GM19328 (cell line): ENCODE data around the gene TMC8.
"Not testable (repeated sequence)": the region's sequence is repeated elsewhere in the genome, so short reads cannot be mapped to it uniquely, and the experiment has no call there.

ENCODE experiments used
- ATAC-seq: cut with Tn5 transposase; IDR thresholded peaks from one replicate; pipeline ENCODE4 v1.9.1; 2021; ENCODE audit warnings: mild to moderate bottlenecking, moderate library complexity; ENCODE audit not compliant: unreplicated experiment

Gene TMC8

DNA sequence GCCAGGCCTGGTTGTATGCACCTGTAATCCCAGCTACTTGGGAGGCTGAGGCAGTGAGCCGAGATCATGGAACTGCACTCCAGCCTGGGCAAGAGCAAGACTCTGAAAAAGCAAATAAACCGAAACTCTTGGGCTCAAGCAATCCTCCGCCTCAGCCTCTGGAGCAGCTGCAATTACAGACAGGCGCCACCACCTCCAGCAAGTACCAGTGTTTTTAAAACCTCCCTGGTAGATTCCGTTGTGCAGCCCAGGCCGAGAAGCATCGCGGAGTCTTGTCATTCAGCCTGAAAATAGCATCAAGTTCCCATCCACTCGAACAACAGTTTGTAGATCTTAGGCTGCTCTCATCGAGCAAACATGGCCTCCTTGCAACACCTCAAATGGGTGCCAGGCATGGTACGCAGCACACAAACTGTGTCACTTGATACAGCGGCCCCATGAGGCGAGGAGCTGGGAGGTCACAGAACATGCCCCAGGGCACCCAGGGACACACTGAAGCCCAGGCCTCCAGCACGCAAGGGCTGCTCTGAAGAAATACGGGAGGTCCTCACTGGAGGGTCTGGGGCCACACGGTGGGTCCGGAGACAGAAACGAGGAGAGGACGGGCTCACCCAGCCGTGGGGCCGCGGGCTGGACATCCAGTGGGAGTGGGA lies 20.1 kb upstream of the TMC8 start:
- ATAC-seq = no peak

- ATAC-seq = no peak
Measured at GRCh38 chr17:78111016-78111726, 19.4 kb upstream of the TMC8 start.

DNA sequence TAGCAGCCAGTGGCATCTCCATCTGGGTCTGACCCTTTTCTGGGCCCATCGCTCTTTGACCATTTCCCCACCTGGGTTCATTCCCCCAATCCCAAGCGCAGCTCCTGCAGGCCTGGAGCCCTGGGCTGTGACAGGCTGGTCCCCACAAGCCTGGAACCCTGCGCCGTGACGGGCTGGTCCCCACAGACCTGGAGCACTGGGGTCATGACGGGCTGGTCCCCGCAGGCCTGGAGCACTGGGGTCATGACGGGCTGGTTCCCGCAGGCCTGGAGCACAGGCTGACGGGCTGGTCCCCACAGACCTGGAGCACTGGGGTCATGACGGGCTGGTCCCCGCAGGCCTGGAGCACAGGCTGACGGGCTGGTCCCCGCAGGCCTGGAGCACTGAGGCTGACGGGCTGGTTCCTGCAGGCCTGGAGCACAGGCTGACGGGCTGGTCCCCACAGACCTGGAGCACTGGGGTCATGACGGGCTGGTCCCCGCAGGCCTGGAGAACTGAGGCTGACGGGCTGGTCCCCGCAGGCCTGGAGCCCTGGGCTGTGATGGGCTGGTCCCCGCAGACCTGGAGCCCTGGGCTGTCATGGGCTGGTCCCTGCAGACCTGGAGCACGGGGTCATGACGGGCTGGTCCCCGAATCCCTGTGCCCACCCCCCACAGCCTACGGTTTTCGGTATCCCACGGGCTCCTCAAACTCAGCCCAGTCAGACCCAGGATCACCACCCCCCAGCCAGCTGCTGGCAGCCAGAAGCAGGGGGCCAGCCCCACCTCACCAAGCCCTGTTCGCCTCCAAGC lies 18.6 kb upstream of the TMC8 start:
- no peak for ATAC-seq

GRCh38 chr17:78112518-78113471 lies 17.8 kb upstream of the TMC8 start:
- ATAC-seq = no peak

- no peak for ATAC-seq
Measured at GRCh38 chr17:78113804-78114785, 16.5 kb upstream of the TMC8 start.

DNA sequence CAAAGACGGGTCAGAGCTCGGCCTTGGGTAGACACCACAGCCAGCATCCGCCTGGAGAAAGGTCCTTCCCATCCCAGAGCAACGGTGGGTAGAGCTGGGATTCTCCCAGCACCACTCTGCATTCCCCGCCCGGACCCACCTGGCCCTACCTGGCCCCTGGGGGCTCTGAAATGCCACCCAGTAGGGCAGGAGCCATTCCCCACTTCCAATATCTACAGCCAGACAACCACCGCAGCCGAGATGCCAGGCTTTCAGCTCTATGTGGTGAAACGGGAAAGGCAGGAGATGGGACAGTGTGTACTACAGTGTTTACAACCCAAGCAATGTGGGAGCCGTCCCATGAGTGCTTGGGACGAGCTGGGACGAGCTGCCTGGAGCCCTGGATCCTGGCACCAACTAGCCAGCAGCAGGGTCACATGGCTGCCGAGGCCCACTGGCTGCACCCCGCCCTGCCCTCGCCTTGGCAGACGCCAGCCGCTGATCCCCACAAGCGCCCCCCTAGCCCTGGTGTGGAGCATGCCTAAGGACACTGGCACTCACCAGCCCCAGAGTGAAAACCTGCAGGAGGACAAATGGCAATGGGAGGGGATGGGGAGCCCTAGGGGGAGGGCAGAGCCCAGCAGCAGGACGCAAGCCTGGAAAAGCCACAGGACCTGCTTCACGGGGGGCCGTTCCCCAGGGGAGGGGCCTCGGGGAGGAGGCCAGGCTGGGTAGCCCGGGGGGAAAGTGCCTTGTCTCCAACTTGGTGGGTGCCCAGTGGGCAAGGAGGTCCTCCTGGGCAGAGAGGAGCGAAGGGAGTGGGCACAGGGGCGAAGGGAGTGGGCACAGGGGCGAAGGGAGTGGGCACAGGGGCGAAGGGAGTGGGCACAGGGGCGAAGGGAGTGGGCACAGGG lies 15.5 kb upstream of the TMC8 start:
- ATAC-seq = no peak

GRCh38 chr17:78115803-78116202 lies 14.8 kb upstream of the TMC8 start:
- ATAC-seq = not testable (repeated sequence)

DNA sequence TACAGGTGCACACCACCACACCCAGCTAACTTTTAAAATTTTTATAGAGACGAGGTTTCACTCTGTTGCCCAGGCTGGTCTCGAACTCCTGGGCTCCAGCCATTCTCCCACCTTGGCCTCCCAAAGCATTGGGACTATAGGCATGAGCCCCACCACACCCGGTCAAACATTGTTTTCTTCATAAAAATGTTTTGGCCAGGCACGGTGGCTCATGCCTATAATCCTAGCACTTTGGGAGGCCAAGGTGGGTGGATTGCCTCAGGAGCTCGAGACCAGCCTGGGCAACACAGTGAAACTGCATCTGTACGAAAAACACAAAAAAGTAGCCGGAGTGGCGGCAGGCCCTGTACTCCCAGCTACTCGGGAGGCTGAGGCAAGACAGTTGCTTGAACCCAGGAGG lies 14.2 kb upstream of the TMC8 start:
- no peak for ATAC-seq

- ATAC-seq = no peak
Measured at GRCh38 chr17:78117027-78117981, 13.3 kb upstream of the TMC8 start.

DNA sequence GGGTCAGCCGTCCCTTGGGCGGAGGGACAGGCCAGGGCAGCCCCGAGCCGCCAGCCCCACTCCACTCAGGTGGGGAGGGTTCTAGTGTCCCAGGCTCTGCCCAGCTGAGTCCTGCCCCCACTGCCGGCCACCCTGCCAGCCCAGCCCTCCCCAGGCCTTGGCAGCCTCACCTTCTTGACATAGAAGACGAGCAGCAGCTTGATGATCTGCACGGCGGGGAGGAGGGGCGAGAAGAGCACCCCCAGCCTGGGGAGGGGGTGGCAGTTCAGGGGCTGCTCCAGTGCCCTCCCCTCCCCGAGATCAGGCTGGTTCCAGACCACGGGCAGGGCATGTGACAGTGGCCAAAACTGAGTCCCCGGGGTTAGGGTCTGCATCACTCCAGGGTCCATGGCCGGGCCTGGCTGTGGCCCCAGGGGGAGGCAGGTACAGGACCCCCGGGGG lies 11.8 kb upstream of the TMC8 start:
- no peak for ATAC-seq

DNA sequence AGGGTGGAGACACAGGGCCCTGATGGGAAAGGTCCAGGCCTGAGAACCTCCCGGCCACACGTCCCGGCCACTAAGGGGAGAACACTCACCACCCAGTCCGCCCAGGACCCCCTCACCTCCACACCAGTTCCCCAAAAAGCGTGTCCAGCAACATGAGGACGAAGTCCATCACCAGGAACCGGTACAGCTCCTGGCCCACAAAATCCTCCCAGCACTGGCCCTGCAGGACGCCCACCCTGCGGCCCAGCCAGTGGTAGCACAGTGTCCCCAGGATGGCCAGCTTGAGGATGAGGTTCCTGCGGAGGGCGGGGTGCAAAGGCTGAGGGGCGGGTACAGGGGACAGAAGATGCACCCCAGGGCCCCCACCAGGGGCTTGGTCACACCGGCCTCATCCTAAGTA lies 10.0 kb upstream of the TMC8 start:
- no peak for ATAC-seq

- ATAC-seq = no peak
Measured at GRCh38 chr17:78120971-78121800, 9.4 kb upstream of the TMC8 start.

DNA sequence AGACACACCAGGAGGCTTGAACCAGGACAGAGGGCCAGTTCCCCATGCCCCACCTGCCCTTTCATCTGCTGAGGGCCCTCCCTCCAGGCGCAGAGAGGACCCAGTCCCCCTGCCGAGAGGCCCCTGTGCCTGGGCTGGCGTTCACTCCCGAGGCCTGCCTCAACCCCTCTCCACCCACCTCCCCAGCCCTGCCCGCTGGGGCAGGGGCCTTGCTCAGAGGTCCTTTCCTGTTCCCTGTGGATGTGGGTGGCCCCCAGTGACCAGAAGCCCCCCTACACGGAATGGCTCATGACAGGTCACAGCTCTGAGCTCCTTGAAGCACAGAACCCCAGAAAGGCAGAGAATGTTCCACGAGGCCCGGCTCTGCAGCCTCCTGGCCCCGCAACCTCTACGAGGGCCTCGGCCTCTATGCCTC lies 8.8 kb upstream of the TMC8 start:
- ATAC-seq = no peak

GRCh38 chr17:78122216-78122930 lies 8.2 kb upstream of the TMC8 start:
- ATAC-seq = no peak

DNA sequence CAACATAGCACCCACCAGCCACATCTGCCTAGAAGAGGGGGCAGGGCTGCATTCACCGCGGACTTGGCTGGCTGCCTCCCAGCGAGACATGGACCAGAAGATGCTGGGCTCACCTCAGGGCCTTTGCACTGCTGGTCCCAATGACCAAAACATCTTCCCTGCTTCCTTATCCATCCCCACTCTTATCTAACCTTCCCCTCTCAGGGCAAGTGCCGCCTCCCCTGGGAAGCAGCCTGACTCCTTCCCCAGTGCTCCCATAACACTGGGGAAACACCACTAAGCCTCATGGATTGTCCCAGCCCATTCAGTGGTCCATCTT lies 7.7 kb upstream of the TMC8 start:
- ATAC-seq = no peak
